Iris pigment epithelial cell (primary cell): Measurements from ENCODE around the gene PLEKHG4.
A peak's percentile ranks its signal among the peaks of the same experiment; 100 is the strongest.

Source experiments
- DNase-seq: peaks from one replicate; pipeline ENCODE4 v3.0.0-alpha.2; 2011; ENCODE audit warnings: low read depth

Gene PLEKHG4

GRCh38 chr16:67264866-67265265 is 14.5 kb upstream of the PLEKHG4 start:
- DNase-seq = no peak

- DNase-seq = no peak
These were observed 13.5 kb upstream of the PLEKHG4 start for GRCh38 chr16:67265834-67266233.

GRCh38 chr16:67268136-67268579 is 11.2 kb upstream of the PLEKHG4 start:
- peak; percentile 93 for DNase-seq

DNA sequence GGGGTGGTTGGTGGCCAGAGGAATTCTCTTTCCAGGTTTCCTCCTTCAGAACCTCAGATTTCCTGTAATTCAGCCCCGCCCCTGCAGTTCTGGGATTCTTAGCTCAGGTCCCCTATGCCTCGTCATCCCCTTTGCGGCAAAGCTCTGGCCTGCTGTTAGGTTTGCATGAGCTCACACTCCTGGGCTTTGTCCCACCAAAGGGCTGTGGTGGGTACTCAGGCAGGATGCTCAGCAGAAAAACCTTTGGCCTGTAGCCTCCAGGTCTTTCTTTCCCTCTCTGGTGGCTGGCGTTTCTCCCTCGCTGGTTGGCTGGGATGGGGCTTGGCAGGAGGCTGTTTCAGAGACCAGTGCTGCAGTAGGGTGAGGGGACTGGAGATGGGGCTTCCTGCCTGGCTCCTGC is 9.6 kb upstream of the PLEKHG4 start:
- peak; percentile 70 for DNase-seq

DNA sequence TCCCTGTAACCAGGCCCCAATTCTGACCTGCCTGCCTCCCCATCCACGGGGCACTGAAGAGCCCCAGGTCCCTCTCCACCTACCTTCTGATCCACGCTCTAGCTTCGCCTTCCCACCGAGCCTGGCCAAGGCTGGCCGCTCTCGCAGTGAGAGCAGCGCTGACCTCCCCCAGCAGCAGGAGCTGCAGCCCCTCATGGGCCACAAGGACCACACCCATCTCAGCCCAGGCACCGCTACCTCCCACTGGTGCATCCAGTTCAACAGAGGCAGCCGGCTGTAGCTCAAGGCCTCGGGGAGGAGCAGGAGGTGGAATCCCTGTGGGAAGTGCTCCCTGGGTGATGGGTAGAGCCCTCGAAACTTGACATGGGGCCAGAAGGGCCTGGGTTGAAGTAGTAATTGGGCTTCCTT is 8.4 kb upstream of the PLEKHG4 start:
- no peak for DNase-seq

GRCh38 chr16:67271446-67271845 is 7.9 kb upstream of the PLEKHG4 start:
- DNase-seq = no peak

DNA sequence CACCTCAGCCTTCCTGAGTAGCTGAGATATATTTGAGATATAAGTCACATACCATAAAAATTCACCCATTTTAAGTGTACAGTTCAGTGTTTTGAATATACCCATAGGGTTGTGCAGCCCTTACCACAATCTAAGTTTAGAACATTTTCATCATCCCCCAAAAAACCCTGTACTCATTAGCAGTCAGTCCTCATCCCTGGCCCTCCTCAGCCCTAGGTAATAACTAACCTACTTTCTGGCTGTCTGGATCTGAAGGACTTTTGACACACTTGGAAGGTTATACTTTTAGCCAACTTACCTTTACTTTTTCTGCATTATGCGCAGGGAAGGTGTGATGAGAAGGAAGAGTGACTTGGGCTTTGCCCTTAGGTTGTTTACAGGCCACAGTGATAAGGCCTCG is 4.0 kb upstream of the PLEKHG4 start:
- no peak for DNase-seq

- DNase-seq = peak; percentile 99
These were observed 1.9 kb upstream of the PLEKHG4 start for GRCh38 chr16:67277294-67277998.

GRCh38 chr16:67277999-67278772 is 1.1 kb upstream of the PLEKHG4 start:
- peak; percentile 52 for DNase-seq

DNA sequence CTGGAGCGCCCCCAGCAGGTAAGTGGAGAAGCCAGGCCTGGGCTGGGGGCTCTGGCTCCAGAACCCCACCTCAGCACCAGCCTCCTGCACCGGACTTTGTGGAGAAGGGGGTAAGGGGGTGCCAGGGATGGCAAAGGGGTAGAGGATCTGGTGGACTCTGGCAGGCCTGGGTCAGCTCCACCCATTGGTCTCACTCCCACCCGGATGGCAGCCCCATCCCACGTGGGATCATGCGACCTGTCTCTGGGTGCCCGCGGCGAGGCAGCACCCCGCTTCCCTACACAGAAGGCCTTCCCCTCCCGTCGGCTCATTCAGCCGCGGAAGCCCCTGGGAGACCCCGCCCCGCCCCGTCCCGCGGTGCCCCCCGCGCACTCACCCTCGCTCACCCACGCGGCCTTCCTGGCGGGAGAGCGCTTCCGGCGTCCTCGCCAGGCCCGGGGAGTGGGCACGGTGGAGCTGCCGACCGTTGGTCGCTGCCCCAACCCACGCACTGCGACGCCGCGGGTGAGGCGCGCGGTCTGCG is 498 bp upstream of the PLEKHG4 start:
- no peak for DNase-seq

- no peak for DNase-seq
These were observed 1.0 kb downstream of the PLEKHG4 start for GRCh38 chr16:67280090-67281015.

DNA sequence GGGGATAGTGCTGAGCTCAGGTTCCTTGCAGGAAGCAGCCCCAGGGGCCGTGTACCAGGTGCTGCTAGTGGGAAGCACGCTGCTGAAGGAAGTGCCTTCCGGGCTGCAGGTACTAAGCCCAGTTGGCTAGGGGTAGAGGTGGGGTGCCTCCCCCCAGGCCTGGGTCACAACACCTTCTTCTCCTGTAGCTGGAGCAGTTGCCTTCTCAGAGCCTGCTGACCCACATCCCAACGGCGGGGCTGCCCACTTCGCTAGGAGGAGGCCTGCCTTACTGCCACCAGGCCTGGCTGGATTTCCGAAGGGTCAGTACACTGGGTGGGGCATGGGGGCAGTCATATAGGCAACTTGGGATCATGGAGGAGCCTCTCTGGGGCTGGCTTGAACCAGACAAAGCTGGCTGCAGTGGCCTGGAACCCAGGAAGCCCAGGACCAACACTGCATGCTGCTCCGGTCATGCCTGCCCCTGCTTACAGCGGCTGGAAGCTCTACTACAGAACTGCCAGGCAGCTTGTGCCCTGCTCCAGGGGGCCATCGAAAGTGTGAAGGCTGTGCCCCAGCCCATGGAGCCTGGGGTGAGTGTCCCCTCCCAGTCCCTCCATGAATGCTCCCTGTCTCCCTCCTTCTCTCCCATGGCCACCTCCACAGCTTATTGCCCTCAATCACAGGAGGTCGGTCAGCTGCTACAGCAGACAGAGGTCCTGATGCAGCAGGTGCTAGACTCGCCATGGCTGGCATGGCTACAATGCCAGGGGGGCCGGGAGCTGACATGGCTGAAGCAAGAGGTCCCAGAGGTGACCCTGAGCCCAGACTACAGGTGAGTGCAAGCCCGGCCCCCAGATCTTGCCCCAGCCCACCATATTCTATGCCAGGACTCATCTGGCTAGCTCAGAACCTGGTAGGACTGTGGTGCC is 2.5 kb downstream of the PLEKHG4 start:
- DNase-seq = no peak

DNA sequence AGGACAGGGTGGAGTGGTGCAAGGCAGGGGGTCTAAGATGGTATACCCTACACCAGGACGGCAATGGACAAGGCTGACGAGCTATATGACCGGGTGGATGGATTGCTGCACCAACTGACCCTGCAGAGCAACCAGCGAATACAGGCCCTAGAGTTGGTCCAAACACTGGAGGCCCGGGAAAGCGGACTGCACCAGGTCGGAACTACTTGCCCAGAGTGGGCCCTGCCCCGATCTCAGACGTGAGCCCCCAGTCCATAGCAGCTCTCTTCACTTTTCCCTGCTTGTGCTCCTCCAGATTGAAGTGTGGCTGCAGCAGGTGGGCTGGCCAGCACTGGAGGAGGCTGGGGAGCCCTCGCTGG is 3.1 kb downstream of the PLEKHG4 start:
- DNase-seq = no peak

DNA sequence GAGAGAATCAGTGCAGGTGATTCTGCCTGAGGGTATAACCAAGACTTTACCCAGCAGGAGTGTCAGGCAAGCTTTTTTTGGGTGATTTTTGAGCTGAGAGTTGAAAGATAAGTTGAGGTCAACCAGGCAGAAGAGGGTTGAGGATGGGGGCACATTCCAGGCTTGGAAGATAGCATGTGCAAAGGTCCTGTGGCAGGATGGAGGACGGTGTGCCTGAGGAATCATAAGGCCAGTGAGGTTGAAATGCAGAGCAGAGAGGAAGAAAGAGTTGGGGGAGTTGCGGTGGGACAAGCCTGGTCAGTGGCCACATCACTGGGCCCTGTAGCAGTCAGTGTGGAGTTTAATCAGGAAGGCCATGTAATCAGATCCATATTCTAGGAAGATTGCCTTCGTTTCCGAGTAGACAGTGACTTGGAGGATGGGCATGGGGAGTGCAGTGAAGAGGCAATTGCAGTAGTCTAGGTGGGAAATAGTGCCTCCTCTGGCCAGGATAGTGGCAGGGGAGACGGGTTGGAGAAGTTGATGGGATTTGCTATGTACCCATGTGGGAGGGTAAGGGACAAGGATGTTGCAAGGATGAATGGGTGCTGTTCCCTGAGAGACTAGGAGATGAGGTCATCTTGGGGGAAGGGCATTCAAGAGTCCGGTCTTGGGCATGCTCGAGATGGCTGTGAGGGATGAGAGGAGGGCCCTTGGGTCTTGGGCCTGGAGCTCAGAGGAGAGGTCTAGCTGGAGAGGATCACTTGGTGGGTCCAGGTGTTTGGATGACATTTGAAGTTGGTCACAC is 3.9 kb downstream of the PLEKHG4 start:
- peak; percentile 64 for DNase-seq

DNA sequence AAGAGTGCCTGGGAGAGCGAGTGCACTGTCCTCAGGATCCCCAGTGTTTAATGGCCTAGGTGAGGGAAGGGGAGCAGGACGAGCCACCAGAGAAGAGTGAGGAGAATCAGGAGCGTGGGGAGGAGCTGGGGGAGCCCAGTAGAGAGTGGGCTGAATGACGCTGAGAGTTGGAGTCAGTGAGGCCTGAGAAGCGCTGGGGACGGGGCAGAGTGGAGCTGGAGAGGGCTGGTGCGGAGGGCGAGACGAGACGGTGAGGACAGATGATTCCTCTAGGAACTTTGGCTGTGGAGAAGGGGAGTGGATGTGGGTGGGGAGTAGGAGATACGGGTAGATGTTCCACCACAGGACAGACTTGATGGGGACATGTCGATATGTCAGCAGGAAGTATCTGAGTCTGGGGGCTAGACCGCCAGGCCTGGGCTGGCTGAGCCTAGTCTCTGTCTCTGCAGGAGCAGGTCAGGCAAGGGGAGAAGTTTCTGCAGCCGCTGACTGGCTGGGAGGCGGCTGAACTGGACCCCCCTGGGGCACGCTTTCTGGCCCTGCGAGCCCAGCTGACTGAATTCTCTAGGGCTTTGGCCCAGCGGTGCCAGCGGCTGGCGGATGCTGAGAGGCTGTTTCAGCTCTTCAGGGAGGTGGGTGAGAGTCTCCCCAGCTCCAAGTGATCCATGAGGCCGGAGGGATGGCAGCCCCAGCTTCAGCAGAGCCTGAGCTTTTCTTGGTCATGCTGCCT is 4.7 kb downstream of the PLEKHG4 start:
- DNase-seq = no peak

- DNase-seq = peak; percentile 28
These were observed 5.6 kb downstream of the PLEKHG4 start for GRCh38 chr16:67284699-67285646.

- DNase-seq = no peak
These were observed 7.3 kb downstream of the PLEKHG4 start for GRCh38 chr16:67286441-67287235.

- DNase-seq = no peak
These were observed 8.6 kb downstream of the PLEKHG4 start for GRCh38 chr16:67287960-67288359.
